T-helper 2 cell treated with Interferon-gamma antibody and Interleukin-4, amounts not matched to agents 5 μg/mL and 100 μg/mL, for 36 hours (primary cell): Measurements from ENCODE around the gene SASS6.
"Not testable (repeated sequence)": the region's sequence is repeated elsewhere in the genome, so short reads cannot be mapped to it uniquely, and the experiment has no call there.

Source experiments
- DNase-seq: peaks from one replicate; pipeline ENCODE4 v3.0.0; 2021; ENCODE audit warnings: low spot score
- H3K27ac Mint-ChIP-seq: one replicate; pipeline ENCODE4 v1.8.0; 2021; ENCODE audit warnings: mild to moderate bottlenecking, mixed read lengths
- H3K27me3 Mint-ChIP-seq: one replicate; pipeline ENCODE4 v1.8.0; 2021; ENCODE audit warnings: low read depth, mixed read lengths
- H3K36me3 Mint-ChIP-seq: one replicate; pipeline ENCODE4 v1.8.0; 2021; ENCODE audit warnings: low read depth, mixed read lengths
- H3K4me1 Mint-ChIP-seq: one replicate; pipeline ENCODE4 v1.8.0; 2021; ENCODE audit warnings: low read depth, mixed read lengths
- H3K4me3 Mint-ChIP-seq: one replicate; pipeline ENCODE4 v1.8.0; 2022; ENCODE audit warnings: mild to moderate bottlenecking, moderate library complexity, mixed read lengths
- H3K9me3 Mint-ChIP-seq: one replicate; pipeline ENCODE4 v1.8.0; 2021; ENCODE audit warnings: mixed read lengths

SASS6 gene

GRCh38 chr1:100051401-100051800 lies 81.3 kb downstream of the SASS6 start:
- Mint-ChIP-seq H3K4me1 (peaks cover 35% of the 10 kb centered on the region), H3K9me3 (no peaks in the 10 kb centered on the region), H3K36me3 (peaks cover 42% of the 10 kb centered on the region), H3K27me3 (no peaks in the 10 kb centered on the region), H3K4me3 (no peak overlapping the region), H3K27ac (no peak overlapping the region)
- DNase-seq, result no peak

- no peak overlapping the region for H3K4me3 Mint-ChIP-seq
- DNase-seq, result no peak
- H3K27me3 Mint-ChIP-seq, result no peaks in the 10 kb centered on the region
- peaks cover 40% of the 10 kb centered on the region for H3K36me3 Mint-ChIP-seq
- peaks cover 41% of the 10 kb centered on the region for H3K4me1 Mint-ChIP-seq
- peaks cover 1% of the 10 kb centered on the region for H3K9me3 Mint-ChIP-seq
- peak overlapping the region; percentile 43 for H3K27ac Mint-ChIP-seq
These were observed 82.6 kb downstream of the SASS6 start for GRCh38 chr1:100050139-100050538.

DNA sequence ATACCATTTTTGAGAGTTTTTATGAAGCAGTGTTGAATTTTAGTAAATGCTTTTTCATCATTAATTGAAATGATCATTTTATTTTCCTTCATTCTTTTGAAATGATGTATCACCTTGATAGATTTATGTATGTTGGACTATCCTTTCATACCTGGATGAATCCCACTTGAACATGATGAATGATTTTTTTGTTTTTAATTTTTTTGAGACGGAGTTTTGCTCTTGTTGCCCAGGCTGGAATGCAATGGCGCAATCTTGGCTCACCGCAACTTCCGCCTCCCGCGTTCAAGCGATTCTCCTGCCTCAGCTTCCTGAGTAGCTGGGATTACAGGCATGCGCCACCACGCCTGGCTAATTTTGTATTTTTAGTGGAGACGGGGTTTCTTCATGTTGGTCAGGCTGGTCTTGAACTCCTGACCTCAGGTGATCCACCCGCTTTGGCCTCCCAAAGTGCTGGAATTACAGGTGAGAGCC lies 85.5 kb downstream of the SASS6 start:
- H3K36me3 Mint-ChIP-seq, result peaks cover 51% of the 10 kb centered on the region
- peak overlapping the region; percentile 66 for H3K4me3 Mint-ChIP-seq
- H3K27ac Mint-ChIP-seq, result peak overlapping the region; percentile 78

DNA sequence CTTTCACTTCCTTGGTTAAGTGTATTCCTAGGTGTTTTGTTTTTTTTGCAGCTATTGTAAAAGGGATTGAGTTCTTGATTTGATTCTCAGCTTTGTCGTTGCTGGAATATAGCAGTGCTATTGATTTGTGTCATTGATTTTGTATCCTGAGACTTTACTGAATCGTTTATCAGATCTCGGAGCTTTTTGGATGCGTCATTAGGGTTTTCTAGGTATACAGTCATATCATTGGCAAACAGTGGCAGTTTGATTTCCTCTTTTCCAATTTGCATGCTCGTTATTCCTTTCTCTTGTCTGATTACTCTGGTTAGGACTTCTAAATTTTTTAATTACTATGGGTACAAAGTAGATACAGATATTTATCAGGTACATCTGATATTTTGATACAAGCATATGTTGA lies 87.5 kb downstream of the SASS6 start:
- Mint-ChIP-seq H3K36me3 (peaks cover 46% of the 10 kb centered on the region), H3K9me3 (peaks cover 13% of the 10 kb centered on the region), H3K4me1 (peaks cover 59% of the 10 kb centered on the region), H3K4me3 (no peak overlapping the region), H3K27ac (no peak overlapping the region), H3K27me3 (no peaks in the 10 kb centered on the region)
- no peak for DNase-seq

More for the DNA sequence above, 85.5 kb downstream of the SASS6 start:
- not testable (repeated sequence) for DNase-seq, H3K27me3 Mint-ChIP-seq
- peaks cover 51% of the 10 kb centered on the region for H3K4me1 Mint-ChIP-seq
- peaks cover 13% of the 10 kb centered on the region for H3K9me3 Mint-ChIP-seq

DNA sequence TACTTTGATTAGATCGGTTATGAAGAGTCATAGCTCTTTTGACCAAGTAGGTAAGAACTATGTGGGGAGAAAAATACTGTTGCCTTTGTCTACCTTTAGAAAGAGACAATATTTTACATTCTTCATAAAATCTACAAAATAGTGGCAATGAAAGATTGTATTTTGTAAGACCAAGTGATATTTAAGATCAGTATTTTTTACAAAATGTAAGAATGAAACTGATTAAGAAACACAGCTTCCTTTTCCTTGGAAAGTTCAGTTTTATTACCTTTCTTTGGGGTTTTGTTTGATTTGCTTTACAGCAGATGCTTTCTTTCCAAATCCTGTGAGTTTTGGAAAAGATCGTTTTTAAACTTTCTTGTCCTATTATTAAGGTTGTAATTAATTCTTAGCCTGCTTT lies 93.1 kb downstream of the SASS6 start:
- peaks cover 48% of the 10 kb centered on the region for H3K4me1 Mint-ChIP-seq
- no peak for DNase-seq
- H3K36me3 Mint-ChIP-seq, result peaks cover 47% of the 10 kb centered on the region
- H3K4me3 Mint-ChIP-seq, result peak overlapping the region; percentile 95
- H3K27me3 Mint-ChIP-seq, result no peaks in the 10 kb centered on the region
- H3K9me3 Mint-ChIP-seq, result peaks cover 7% of the 10 kb centered on the region
- H3K27ac Mint-ChIP-seq, result peak overlapping the region; percentile 98

DNA sequence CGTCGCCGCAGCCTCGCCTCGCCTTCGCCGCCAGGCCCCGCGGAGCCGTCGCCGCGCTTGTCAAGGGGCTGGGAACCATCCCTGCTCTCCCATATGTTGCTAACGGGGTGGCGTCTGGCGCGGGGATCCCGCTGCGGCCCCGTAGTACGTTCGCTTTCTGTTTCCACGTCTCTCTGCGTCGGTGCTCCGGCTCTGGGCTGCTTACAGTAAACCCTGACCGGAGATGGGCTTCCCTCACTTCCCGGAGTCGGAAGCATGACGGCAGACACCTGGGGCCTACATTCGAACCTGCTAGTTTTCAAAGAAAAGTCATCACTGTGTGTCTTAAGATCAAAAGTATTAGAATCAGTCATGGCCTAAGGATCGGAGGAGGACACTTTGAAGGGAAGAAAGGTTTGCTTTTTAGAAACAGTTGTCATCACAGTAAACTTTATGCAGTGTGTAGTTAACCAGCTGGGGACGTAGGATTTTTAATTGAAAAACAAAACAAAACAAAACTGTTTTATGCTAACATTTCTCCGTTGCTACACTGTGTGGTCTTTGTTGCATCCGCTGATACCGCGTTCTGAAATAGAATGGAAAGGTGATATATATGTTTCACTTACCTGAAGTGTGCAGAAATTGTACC lies 94.0 kb downstream of the SASS6 start:
- peak overlapping the region; percentile 95 for H3K4me3 Mint-ChIP-seq
- peaks cover 41% of the 10 kb centered on the region for H3K36me3 Mint-ChIP-seq
- H3K4me1 Mint-ChIP-seq, result peaks cover 50% of the 10 kb centered on the region
- H3K27me3 Mint-ChIP-seq, result no peaks in the 10 kb centered on the region
- peaks cover under 1% of the 10 kb centered on the region for H3K9me3 Mint-ChIP-seq
- peak; percentile 81 for DNase-seq
- H3K27ac Mint-ChIP-seq, result peak overlapping the region; percentile 98

DNA sequence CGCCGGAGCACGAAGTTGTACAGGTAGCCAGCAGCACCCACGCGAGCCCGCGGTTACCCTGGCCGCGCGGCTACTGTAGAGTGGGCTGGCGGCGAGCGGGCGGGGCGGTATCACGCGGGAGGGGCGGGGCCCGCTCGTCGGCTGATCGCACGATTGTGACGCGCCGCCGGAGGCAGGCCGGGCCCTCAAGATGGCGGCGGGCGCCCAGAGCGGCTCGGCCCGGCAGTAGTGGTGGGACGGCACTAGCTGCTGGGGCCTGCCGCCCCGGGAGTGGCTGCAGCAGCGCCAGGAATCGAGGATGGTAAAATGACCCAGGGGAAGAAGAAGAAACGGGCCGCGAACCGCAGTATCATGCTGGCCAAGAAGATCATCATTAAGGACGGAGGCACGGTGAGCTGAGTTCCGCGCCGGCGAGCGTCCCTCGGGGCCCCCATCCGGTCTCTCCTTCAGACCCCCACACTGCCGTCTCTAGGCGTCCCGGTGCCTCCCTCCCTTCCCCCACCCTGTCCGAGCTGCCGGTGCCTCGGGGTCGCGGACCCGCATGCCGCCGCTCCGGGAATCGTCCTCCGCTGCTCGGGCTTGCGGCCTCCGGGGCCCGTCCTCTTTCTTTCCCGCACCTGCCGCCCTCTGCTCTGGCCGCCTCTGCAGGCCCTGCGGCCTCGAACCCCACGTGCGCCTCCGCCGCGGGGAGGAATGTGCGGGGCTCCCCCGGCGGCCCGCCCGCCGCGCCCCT lies 94.6 kb downstream of the SASS6 start:
- H3K4me3 Mint-ChIP-seq, result peak overlapping the region; percentile 95
- H3K36me3 Mint-ChIP-seq, result peaks cover 38% of the 10 kb centered on the region
- no peaks in the 10 kb centered on the region for H3K27me3 Mint-ChIP-seq
- DNase-seq, result peak; percentile 92
- peak overlapping the region; percentile 98 for H3K27ac Mint-ChIP-seq
- no peaks in the 10 kb centered on the region for H3K9me3 Mint-ChIP-seq
- H3K4me1 Mint-ChIP-seq, result peaks cover 48% of the 10 kb centered on the region

GRCh38 chr1:100037656-100037926 lies 95.1 kb downstream of the SASS6 start:
- Mint-ChIP-seq H3K9me3 (no peaks in the 10 kb centered on the region), H3K36me3 (peaks cover 35% of the 10 kb centered on the region), H3K27me3 (no peaks in the 10 kb centered on the region), H3K4me3 (peak overlapping the region; percentile 92), H3K27ac (peak overlapping the region; percentile 98), H3K4me1 (peaks cover 45% of the 10 kb centered on the region)
- DNase-seq, result no peak

DNA sequence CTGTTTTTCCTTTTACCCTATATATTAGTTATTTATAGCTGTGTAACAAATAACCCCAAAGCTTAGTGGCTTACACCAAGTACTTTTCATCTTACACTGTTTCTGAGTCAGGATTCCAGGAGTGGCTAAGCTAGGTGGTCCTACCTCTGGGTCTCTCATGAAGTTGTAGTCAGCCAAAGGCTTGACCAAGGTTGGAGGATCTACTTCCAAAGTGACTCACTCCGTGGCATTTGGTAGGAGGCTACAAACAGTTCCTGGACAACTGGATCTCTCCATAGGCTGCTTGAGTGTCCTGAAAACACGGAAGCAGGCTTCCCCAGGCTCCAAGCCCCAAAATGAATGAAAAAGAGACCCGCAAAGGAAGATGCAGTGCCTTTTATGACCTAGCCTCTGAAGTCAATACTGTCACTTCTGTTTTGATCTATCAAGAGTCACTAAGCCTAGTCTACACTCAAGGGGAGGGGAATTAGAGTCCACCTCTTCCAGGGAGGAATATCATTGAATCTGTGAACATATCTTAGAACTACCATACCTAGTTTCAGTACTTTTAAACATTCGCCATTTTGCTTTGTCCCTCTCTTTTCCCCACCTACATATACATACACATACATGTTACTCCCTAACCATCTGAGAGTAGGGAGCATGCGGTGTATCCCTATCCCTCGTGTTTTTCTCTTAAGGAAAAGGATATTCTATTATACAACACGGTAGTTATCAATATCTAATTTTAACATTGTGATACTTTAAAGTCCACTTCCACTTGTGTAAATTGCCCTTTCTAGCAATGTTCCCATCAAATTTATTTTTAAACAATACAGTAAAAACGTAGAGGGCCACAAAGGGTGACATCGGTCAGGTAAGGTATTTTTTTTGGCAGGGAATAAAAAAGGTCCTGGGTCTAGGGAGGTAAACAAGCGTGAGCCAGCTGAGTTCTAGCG lies 95.7 kb downstream of the SASS6 start:
- peak overlapping the region; percentile 98 for H3K27ac Mint-ChIP-seq
- H3K36me3 Mint-ChIP-seq, result peaks cover 33% of the 10 kb centered on the region
- H3K27me3 Mint-ChIP-seq, result no peaks in the 10 kb centered on the region
- H3K4me1 Mint-ChIP-seq, result peaks cover 40% of the 10 kb centered on the region
- H3K4me3 Mint-ChIP-seq, result peak overlapping the region; percentile 92
- no peak for DNase-seq
- H3K9me3 Mint-ChIP-seq, result no peaks in the 10 kb centered on the region

DNA sequence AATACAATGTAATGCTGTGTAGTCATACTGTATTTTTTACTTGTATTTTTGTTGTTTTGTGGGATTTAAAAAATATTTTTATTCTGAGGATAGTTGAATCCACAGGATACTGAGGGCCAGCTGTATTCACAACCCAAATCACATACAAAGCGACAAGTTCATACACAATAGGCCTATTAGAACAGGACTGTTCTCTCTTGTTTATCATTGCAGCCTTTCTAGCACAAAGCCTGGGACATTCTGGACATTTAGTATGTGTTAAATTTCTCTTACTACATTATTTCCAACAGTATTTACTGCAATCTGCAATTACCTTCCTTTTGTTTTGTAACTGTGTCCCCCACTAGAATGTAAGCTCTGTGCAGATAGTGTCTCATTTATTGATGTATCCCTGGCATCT lies 97.5 kb downstream of the SASS6 start:
- peaks cover 28% of the 10 kb centered on the region for H3K4me1 Mint-ChIP-seq
- DNase-seq, result no peak
- H3K36me3 Mint-ChIP-seq, result peaks cover 29% of the 10 kb centered on the region
- H3K9me3 Mint-ChIP-seq, result no peaks in the 10 kb centered on the region
- H3K4me3 Mint-ChIP-seq, result no peak overlapping the region
- no peaks in the 10 kb centered on the region for H3K27me3 Mint-ChIP-seq
- no peak overlapping the region for H3K27ac Mint-ChIP-seq

DNA sequence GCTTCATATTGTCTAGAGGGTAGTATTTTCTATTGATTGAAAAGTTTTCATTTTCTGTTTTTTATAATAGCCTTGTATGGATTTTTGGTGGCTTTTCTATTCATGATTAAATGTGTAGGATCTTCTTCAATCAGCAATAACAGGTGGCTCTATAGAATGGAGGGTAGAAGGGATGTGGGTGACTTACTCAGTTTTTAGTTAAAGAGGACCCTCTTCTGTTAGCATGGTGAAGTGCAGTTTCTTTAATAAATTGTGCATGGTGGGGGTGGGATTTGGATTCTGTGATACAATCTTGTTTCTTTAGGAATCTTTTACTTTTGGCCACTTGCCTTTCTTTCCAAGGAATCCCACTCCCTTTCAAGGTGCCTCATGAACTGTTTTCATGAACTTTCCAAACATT lies 98.3 kb downstream of the SASS6 start:
- Mint-ChIP-seq H3K27ac (no peak overlapping the region), H3K27me3 (no peaks in the 10 kb centered on the region), H3K9me3 (no peaks in the 10 kb centered on the region), H3K36me3 (peaks cover 24% of the 10 kb centered on the region), H3K4me3 (no peak overlapping the region), H3K4me1 (peaks cover 23% of the 10 kb centered on the region)
- DNase-seq, result no peak
